Measurements from ENCODE around the gene SERINC3.
A peak's percentile ranks its signal among the peaks of the same experiment; 100 is the strongest.
"Not testable (repeated sequence)": the region's sequence is repeated elsewhere in the genome, so short reads cannot be mapped to it uniquely, and the experiment has no call there.

SERINC3 gene

GRCh38 chr20:44491635-44492395 lies 30.1 kb downstream of the SERINC3 start:
- no peak for DNase-seq (ENCODE audit: low spot score)

DNA sequence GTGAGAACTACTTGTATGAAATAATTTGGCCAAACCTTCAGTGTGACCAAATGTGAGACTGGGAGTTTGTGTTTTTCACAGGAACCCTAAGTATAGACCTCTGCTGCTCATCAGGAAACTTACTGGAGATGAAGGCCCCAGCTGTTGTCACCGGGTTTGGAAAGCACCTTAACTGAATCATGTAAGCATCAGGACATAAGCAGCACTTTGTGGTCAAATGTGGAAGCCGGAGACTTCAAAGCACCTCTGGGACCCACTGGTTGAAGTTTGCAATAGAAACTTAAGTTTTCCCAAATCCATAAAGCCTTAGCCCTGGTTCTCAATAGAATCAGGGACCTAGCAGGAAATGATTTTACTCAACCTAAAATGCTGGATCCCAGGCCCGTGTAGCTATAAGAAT lies 31.9 kb downstream of the SERINC3 start:
- DNase-seq (ENCODE audit: low spot score) = no peak

DNA sequence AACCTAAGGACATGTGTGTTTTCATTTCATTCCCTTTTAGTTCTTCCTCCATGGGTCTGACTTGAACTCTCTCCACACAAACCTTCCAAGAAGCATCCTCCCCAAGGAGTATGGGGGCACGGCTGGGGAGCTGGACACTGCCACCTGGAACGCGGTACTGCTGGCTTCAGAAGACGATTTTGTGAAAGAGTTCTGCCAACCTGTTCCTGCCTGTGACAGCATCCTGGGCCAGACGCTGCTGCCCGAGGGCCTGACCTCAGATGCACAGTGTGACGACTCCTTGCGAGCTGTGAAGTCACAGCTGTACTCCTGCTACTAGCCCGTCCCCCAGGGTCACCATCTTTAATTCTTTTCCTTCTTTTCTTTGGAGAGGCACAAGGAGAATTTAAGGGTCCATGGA lies 32.6 kb downstream of the SERINC3 start:
- DNase-seq (ENCODE audit: low spot score) = no peak

GRCh38 chr20:44488551-44488950 lies 33.3 kb downstream of the SERINC3 start:
- DNase-seq (ENCODE audit: low spot score) = no peak

DNA sequence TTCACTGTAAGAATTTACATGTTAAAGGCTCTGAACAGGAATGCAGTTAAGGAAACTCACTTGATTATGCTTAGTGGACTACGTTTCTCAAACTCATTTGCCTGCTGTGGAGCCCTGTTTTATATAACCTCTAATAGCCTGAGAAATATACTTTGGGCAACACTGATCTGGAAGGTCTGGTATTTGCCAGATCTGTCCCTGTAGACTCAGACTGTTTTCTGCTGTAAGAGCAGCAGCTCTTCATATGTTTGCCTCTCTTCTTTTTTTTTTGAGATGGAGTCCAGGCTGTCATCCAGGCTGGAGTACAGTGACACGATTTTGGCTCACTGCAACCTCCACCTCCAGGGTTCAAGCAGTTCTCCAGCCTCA lies 36.1 kb downstream of the SERINC3 start:
- DNase-seq (ENCODE audit: low spot score) = no peak

DNA sequence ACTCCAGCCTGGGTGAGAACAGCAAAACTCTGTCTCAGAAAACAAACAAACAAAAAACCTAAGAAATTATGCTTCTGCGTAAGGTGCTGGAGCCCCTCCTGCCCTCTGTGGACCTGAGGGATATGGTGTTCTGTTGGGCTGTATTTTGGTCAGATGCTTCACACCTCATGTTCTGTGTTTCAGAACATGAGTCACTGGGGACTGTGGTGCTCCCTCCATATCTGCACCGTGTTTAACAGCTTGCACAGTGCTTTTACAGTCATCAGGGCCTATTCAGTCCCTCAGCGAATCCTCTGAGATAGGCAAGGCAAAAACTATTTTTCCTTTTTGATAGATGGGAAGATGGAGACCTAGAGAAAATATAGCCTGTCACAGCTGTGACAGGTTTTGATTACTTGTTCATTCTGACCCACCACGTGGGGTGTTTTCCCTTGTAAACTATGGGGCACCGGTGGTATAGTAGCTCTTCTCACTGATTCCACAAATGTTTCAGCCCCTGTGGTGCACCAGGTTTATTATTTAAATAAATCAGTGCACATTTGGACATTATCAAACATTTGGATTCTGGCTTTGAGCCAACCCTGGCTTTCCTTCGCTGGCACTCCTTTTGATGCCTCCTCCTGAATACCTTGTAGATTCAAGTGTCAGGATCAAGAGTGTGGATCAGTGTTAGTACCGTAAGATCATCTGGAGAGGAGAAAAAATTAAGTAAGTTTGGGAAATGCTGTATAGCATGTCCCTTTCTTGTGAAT lies 36.6 kb downstream of the SERINC3 start:
- DNase-seq (ENCODE audit: low spot score) = no peak

GRCh38 chr20:44483112-44483511 lies 38.8 kb downstream of the SERINC3 start:
- DNase-seq (ENCODE audit: low spot score) = no peak

GRCh38 chr20:44481719-44482416 lies 40.0 kb downstream of the SERINC3 start:
- DNase-seq (ENCODE audit: low spot score) = no peak

DNA sequence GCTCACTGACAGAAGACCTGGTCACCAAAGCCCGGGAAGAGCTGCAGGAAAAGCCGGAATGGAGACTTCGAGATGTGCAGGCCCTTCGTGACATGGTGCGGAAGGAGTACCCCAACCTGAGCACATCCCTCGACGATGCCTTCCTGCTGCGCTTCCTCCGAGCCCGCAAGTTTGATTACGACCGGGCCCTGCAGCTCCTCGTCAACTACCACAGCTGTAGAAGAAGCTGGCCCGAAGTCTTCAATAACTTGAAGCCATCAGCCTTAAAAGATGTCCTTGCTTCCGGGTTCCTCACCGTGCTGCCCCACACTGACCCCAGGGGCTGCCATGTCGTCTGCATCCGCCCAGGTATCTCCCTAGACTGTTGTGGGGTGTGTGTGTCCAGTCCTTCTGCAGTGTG lies 41.8 kb downstream of the SERINC3 start:
- no peak for DNase-seq (ENCODE audit: low spot score)

DNA sequence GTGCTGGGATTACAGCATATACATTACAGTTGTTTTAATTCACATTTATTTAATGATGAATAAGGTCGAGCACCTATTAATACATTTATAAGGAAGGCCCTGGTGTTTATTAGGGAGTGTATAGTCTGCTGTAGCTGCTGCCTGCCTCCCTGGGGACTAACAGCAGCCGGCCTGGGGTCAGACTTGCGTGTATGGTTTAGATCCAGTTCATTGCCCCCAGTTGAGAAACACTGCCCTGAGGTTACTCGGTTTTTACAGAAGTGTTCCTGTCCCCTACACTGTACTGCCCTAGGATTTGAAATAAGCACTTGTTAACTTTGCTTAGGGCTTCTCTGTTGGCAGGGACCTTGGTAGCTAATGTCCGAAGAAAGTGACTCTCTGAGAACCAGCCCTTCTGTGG lies 42.2 kb downstream of the SERINC3 start:
- DNase-seq (ENCODE audit: low spot score) = no peak

DNA sequence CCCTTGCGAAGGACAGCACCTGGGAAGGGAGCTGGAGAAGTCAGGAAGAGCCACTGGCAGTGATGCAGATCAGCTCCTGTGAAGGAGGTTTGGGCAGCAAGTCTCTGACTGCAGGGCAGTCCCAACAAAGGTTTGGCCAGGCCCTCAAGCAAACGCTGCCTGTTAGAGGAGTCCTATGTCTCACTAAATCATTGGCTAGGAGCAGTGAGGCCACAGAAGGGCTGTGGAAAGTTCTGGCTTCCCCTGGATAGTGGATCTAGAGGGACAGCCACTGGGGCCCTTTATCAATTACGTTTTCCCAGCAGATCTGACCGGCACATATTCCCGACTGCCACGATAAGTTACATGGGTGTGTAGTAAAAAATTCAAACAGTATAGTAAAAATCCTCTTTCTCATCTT lies 43.7 kb downstream of the SERINC3 start:
- DNase-seq (ENCODE audit: low spot score) = no peak

GRCh38 chr20:44477151-44477550 lies 44.7 kb downstream of the SERINC3 start:
- no peak for DNase-seq (ENCODE audit: low spot score)

DNA sequence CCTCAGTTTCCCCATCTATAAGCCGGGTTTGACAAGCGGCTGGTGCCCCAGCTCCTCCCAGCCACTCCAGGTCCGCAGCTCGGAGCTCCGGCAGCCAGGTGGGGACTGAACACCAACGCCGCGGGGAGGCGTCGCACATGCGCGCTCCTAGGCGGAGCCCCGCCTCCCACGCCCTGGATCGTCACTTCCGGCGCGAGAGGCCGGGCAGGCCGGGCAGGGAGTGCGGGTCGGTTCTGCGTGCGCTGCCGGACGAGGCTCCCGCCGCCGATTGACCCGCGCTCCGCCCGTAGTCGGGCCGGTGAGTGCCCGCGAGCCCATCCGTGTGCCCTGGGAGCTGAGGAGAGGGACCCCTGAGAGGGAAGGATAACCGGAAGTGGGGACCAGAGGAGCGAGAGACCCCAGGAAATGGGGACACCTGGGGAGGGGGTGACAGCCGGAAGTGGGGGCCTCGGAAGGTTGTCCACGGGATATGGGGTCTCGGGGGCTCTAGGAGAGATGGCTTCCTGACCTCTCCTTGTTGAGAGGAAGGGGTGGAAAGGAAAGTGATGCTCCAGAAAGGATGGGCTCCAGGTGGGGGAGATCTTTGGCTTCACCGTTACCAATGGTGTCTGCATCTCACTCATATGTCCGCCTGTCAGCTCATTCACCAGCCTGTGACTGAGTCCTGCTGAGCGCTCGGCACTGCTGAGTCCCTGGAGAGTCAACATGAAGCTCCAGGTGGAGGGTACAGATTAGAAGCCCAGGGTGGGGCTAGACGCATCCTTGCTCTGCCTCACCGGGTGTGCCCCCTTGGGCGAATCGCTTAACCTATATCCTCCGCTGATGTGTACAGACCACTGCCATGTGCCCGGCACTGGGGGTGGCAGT lies 45.9 kb downstream of the SERINC3 start, which contains the start of gene TTPAL:
TTPAL (plus strand) TSS at position 181 of the 867 bp plus-strand sequence. CDS start 4,126 bp downstream, outside the sequence.
- DNase-seq (ENCODE audit: low spot score) = peak; percentile 80

DNA sequence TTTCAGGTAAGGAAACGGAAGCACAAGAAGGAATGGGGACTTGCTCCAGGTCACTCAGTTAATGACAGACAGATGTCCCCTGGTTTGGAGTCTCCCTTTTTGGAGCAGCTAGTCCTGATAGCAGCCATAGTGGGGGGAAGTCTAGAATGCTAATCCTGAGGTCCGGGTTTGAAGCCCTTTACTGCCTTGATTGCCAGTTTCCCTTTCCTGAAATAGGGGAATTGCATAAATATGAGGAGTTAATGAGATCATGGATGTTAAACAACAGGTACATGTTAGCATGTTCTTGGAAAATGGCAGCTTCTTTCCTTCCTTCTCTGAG lies 46.5 kb downstream of the SERINC3 start:
- DNase-seq (ENCODE audit: low spot score) = no peak

GRCh38 chr20:44472283-44472682 lies 49.6 kb downstream of the SERINC3 start:
- not testable (repeated sequence) for DNase-seq (ENCODE audit: low spot score)

DNA sequence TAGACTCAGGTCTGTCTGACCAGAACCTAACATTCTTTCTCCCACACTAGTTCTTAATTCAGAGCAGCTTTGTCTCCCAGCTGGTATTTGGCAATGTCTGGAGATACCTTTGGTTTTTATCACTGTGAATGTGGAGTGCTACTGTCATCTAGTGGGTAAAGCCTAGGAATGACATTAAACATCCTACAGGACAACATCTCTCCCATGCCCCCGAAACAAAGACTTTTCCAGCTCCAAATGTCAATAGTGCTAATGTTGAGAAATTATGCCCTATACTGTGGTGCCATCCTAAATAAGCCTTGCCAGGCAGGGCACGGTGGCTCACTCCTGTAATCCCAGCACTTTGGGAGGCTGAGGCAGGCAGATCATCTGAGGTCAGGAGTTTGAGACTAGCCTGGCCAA lies 50.4 kb downstream of the SERINC3 start:
- no peak for DNase-seq (ENCODE audit: low spot score)

DNA sequence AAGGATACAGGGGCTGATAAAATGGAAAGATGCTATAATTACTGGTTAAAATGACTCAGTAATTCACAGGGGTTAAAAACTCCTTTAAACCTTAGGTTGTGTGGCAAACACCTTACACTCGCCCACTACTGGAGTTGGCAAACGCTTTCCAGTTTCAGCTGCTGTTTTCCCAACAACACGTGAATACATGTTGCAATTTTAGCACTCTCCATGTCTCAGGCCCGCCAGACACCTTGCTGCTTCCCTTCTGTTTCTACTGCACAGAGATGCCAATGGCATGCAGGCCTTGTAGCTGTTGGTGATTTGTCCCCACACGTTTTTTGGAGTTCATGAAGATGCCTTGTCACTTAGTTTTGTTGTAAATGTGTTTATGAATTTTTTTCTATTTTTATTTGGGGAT lies 51.5 kb downstream of the SERINC3 start:
- DNase-seq (ENCODE audit: low spot score) = no peak

DNA sequence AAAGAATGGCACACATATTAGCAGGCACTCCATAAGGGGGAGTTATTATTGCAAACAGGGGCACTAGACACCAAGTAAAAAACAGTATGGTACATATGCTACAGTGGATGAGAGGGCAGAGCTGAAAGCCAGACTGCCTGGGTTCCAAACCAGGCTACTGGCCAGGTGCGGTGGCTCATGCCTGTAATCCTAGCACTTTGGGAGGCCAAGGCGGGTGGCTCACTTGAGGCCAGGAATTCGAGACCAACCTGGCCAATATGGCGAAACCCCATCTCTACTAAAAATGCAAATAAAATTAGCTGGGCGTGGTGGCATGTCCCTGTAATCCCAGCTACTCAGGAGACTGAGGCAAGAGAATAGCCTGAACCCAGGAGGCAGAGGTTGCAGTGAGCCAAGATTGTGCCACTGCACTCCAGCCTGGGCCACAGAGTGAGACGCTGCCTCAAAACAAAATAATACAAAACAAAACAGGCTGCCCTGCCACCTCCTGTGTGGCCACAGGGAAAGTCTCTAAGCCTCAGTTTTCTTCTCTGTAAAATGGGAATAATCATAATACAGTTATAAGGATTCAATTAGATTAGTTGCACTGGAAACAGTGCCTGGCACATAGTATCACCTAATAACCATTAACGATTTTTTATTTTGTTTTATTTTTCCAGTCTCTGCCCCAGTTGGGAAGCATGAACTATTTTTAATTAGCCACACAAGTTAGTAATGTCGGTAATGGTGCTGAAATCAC lies 53.7 kb downstream of the SERINC3 start:
- no peak for DNase-seq (ENCODE audit: low spot score)

DNA sequence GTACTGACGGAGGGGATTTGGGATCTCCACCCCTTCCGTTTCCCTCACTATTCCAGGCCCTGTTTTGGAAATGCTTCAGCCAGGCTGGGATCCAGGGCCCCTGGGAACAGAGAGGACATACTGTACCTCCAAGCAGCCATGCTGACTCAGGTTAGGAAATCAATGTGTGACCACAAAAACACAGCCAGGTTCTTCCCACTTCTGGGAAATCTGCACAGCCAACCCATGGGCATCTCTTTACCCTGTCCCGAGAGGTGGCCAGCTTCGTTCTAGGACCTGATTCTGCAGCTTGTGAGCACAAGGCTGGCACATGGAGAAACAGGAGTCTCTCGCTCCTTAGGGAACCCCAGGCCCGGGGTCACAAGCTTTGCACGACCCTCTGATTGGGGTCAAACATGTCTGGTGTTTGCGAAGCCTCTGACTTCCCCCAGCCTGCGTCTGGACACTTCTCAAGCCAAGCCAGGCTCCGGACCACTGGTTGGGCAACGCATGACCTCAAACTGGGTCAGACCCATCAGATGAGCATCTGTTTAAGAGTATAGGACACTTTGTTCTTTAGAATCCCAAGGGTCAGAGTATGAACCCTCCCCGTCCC lies 54.5 kb downstream of the SERINC3 start:
- DNase-seq (ENCODE audit: low spot score) = no peak

DNA sequence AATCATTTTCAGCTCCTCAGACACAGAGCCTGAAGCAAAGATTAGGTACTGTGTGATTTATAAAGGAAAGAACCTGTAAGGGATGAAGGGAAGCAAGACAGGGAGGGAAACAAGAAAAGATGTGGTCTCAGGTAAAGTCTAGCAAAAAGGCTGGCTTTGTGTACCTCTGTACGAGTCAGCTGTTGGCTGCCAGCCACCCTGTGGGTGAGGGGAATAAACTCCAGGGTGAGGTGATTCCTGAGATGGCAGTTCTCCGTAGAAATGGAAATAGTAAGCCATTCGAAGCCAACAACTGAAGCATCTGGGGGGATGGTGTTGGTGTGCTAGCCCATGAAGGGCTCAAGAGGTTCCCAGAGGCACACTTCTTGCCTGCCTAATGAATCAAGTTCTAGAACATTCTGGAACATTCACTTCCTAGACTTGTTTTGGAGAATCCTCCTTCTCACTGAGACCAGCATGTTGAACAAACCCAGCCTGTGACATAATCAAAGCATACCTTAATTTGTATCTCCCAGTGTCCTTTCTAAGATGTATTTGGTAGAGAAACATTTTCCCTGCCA lies 56.8 kb downstream of the SERINC3 start:
- no peak for DNase-seq (ENCODE audit: low spot score)

DNA sequence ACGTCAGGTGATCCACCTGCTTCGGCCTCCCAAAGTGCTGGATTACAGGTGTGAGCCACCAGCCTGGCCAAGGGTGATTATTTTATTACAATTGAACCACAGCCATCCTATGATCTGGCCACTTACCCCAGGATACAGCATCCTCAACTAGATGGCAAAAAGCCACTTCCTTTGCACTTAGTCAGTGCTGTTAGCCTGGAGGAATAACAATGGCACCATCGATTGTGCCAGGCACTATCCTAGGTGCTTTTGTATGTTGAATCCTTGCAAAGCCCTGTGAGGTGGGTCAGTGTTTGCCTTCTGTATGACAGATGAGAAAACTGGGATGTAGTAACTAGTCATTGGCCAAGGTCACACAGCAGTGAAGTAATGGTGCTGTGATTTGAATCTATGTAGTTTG lies 57.4 kb downstream of the SERINC3 start:
- no peak for DNase-seq (ENCODE audit: low spot score)
